Spleen (tissue), 11 donors: ENCODE data around the gene PTPN6. TPM values are rescaled to one million over a fixed set of nuclear protein-coding genes. Genes with fewer than 3 reads are reported as not detected.

Source experiments
- DNase-seq: peaks from one replicate; pipeline ENCODE4 v3.0.0-alpha.2; 2020
- H3K27ac ChIP-seq, 8 donors: fragments of 200-600 bp; sonication (generic) in 7 of 8; 1 replicate in 4 of 8; 2 replicates in 4 of 8; pipeline versions ENCODE4 v1.5.0 to v1.8.0; 2016 to 2021; ENCODE audit warnings: inconsistent platforms in 4 of 8, mild to moderate bottlenecking in 4 of 8, moderate library complexity in 1 of 8
- H3K27me3 ChIP-seq, 7 donors: fragments of 200-600 bp; sonication (generic) in 6 of 7; replicated peaks in 1 of 7; 1 replicate in 4 of 7; 2 replicates in 3 of 7; pipeline versions ENCODE4 v1.5.0 to v1.8.0; 2016 to 2021; ENCODE audit warnings: inconsistent platforms in 3 of 7, mild to moderate bottlenecking in 1 of 7
- H3K36me3 ChIP-seq, 6 donors: fragments of 200-600 bp; sonication (generic) in 5 of 6; 1 replicate in 4 of 6; 2 replicates in 2 of 6; pipeline versions ENCODE4 v1.5.0 to v1.8.0; 2016 to 2021; ENCODE audit warnings: inconsistent platforms in 2 of 6
- H3K4me1 ChIP-seq, 6 donors: fragments of 200-600 bp; sonication (generic) in 5 of 6; 1 replicate in 3 of 6; 2 replicates in 3 of 6; pipeline versions ENCODE4 v1.5.0 to v1.8.0; 2016 to 2021; ENCODE audit warnings: inconsistent platforms in 3 of 6
- H3K4me3 ChIP-seq, 8 donors: fragments of 200-600 bp; sonication (generic) in 7 of 8; 1 replicate in 4 of 8; 2 replicates in 4 of 8; pipeline versions ENCODE4 v1.5.0 to v1.8.0; 2016 to 2021; ENCODE audit warnings: inconsistent platforms in 4 of 8, mild to moderate bottlenecking in 4 of 8, moderate library complexity in 2 of 8
- H3K9me3 ChIP-seq, 8 donors: fragments of 200-600 bp; sonication (generic) in 7 of 8; 1 replicate in 4 of 8; 2 replicates in 4 of 8; pipeline versions ENCODE4 v1.5.0 to v1.8.0; 2016 to 2021; ENCODE audit warnings: inconsistent platforms in 4 of 8
- POLR2A ChIP-seq, 3 donors: fragments of 450-650 bp; IDR thresholded peaks; one replicate each; pipeline ENCODE4 v1.5.1; 2017; ENCODE audit warnings: antibody characterized with exemption in 3 of 3, mild to moderate bottlenecking in 1 of 3
- POLR2AphosphoS5 ChIP-seq, 3 donors: sonication (generic); formaldehyde crosslinking; IDR thresholded peaks; one replicate each; pipeline ENCODE4 v1.5.1; 2017; ENCODE audit warnings: antibody characterized with exemption in 3 of 3
- WGBS, 5 donors: extraction: QIAGEN DNeasy Blood & Tissue Kit in 3 of 5; methylation state at CpG; one replicate each; pipeline versions ENCODE4 v1.1.5 to v1.1.7; 2013 to 2018; 5-methylcytosine and 5-hydroxymethylcytosine counted together
- intact Hi-C: fragments of 100-400 bp; cut with DNase I; formaldehyde crosslinking; loops from one replicate; pipeline ENCODE4 v1.15.0; 2023; ENCODE audit warnings: low total_unique reads
- polyA plus RNA-seq, 3 donors: library from polyadenylated mRNA; stranded (reverse); fragments of 200-250 nt; gene quantifications; one replicate each; pipeline ENCODE4 v1.2.1, GENCODE V29; 2013
- total RNA-seq, 7 donors: library from RNA; depleted of rRNA in 3 of 7; stranded (reverse); fragments of >200 nt in 3 of 7; fragmentation: NEBNext Ultra II Directional in 4 of 7; extraction: Animal tissue kit (Norgen Biotek cat#: 25700) in 4 of 7; gene quantifications; one replicate each; pipeline versions ENCODE4 v1.1.0 to v1.2.1, GENCODE V29; 2016 to 2021
- TF ChIP-seq, protein P1 (sequence below), 11 experiments: fragments of 200-600 bp in 7 of 11; fragments of 450-650 bp in 4 of 11; sonication (generic) in 4 of 11; IDR thresholded peaks in 8 of 11; conservative IDR thresholded peaks in 3 of 11; 1 replicate in 7 of 11; 2 replicates in 4 of 11; pipeline versions ENCODE4 v1.4.0 to v1.8.0; 2016 to 2021; ENCODE audit warnings: antibody characterized with exemption in 11 of 11, inconsistent platforms in 4 of 11, mild to moderate bottlenecking in 1 of 11
- donor health status: healthy with polysubstance abuse.
- donor health status: DM: no; HTN: no; CAD: no; lungs with moderate emphysema.
- donor health status: DM: no; HTN: no; CAD: no.
- donor health status: Bipolar disorder and iron deficiency.
- donor health status: healthy.
- donor health status: DM: no; HTN: no; CAD: no.
- donor health status: DM: yes; HTN: yes; CAD: no.

PTPN6 gene
- total and polyA plus RNA-seq, 10 donors, result 314 to 713 (median 426) TPM

- H3K36me3 ChIP-seq, result peaks cover 0 to 26% (median 0%) of the 10 kb centered on the region in 6 donors
- intact Hi-C loops, result no loop called here
- peaks cover 0 to 39% (median 0%) of the 10 kb centered on the region in 7 donors for H3K27me3 ChIP-seq
- peaks cover 4 to 34% (median 20%) of the 10 kb centered on the region in 6 donors for H3K4me1 ChIP-seq
- DNase-seq, result peak; percentile 66
- no peak for TF ChIP-seq POLR2AphosphoS5 (IDR thresholded peaks at IDR 0.05)
- TF ChIP-seq POLR2A (IDR thresholded peaks at IDR 0.05), result no peak
- TF ChIP-seq, protein P1, sequence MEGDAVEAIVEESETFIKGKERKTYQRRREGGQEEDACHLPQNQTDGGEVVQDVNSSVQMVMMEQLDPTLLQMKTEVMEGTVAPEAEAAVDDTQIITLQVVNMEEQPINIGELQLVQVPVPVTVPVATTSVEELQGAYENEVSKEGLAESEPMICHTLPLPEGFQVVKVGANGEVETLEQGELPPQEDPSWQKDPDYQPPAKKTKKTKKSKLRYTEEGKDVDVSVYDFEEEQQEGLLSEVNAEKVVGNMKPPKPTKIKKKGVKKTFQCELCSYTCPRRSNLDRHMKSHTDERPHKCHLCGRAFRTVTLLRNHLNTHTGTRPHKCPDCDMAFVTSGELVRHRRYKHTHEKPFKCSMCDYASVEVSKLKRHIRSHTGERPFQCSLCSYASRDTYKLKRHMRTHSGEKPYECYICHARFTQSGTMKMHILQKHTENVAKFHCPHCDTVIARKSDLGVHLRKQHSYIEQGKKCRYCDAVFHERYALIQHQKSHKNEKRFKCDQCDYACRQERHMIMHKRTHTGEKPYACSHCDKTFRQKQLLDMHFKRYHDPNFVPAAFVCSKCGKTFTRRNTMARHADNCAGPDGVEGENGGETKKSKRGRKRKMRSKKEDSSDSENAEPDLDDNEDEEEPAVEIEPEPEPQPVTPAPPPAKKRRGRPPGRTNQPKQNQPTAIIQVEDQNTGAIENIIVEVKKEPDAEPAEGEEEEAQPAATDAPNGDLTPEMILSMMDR (IDR thresholded peaks at IDR 0.05 in 8 of 11, conservative IDR thresholded peaks at IDR 0.05 in 3 of 11), result no peak
- no peaks in the 10 kb centered on the region for H3K9me3 ChIP-seq
- peak overlapping the region in 2 of 8 donors; percentile 62 to 90 for H3K4me3 ChIP-seq
- 71 to 90% (median 83%) methylated on average over 8 to 14 of the region's 14 CpGs for WGBS, 5 donors
- H3K27ac ChIP-seq, result peak overlapping the region in 2 of 8 donors; percentile 83
Observed at GRCh38 chr12:6915789-6916285, 35.3 kb upstream of the PTPN6 start.

GRCh38 chr12:6916426-6917200 lies 34.5 kb upstream of the PTPN6 start:
- H3K4me1 ChIP-seq, result peaks cover 4 to 37% (median 20%) of the 10 kb centered on the region in 6 donors
- H3K4me3 ChIP-seq, result no peak overlapping the region
- no peaks in the 10 kb centered on the region for H3K9me3 ChIP-seq
- intact Hi-C loops, result no loop called here
- 90 to 95% (median 93%) methylated on average over 11 of the region's 11 CpGs for WGBS, 5 donors
- H3K27me3 ChIP-seq, result peaks cover 0 to 39% (median 0%) of the 10 kb centered on the region in 7 donors
- peak; percentile 67 for DNase-seq
- TF ChIP-seq POLR2AphosphoS5 (IDR thresholded peaks at IDR 0.05) (no peak), POLR2A (IDR thresholded peaks at IDR 0.05) (no peak)
- TF ChIP-seq, protein P1 (IDR thresholded peaks at IDR 0.05 in 8 of 11, conservative IDR thresholded peaks at IDR 0.05 in 3 of 11), result no peak
- H3K36me3 ChIP-seq, result peaks cover 0 to 28% (median 3%) of the 10 kb centered on the region in 6 donors
- H3K27ac ChIP-seq, result no peak overlapping the region

- H3K36me3 ChIP-seq, result peaks cover 0 to 31% (median 3%) of the 10 kb centered on the region in 6 donors
- intact Hi-C loops, result no loop called here
- peaks cover 4 to 48% (median 31%) of the 10 kb centered on the region in 6 donors for H3K4me1 ChIP-seq
- H3K9me3 ChIP-seq, result no peaks in the 10 kb centered on the region
- DNase-seq, result peak; percentile 49
- no peak for TF ChIP-seq POLR2A (IDR thresholded peaks at IDR 0.05)
- H3K4me3 ChIP-seq, result no peak overlapping the region
- H3K27me3 ChIP-seq, result peaks cover 0 to 33% (median 0%) of the 10 kb centered on the region in 7 donors
- H3K27ac ChIP-seq, result no peak overlapping the region
- WGBS, 5 donors, result 83 to 90% (median 87%) methylated on average over 14 of the region's 14 CpGs
Observed at GRCh38 chr12:6917491-6918231, 33.5 kb upstream of the PTPN6 start.

DNA sequence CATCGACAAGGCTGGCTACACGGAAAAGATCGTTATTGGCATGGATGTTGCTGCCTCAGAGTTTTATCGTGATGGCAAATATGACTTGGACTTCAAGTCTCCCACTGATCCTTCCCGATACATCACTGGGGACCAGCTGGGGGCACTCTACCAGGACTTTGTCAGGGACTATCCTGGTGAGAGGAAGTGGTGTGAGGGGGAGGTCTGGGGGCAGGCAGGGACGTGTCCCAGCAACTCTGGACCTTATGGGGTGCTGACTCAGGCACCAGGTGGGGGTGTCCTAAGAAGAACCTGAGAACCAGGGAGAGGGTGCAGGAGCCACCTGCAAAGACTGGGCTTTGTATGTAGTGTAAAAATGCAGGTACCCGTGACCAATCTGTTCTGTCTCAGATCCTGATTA lies 31.6 kb upstream of the PTPN6 start:
- no peaks in the 10 kb centered on the region for H3K9me3 ChIP-seq
- WGBS, 5 donors, result 63 to 73% (median 65%) methylated on average over 7 of the region's 7 CpGs
- H3K4me1 ChIP-seq, result peaks cover 2 to 52% (median 41%) of the 10 kb centered on the region in 6 donors
- intact Hi-C loops, result no loop called here
- H3K4me3 ChIP-seq, result no peak overlapping the region
- H3K36me3 ChIP-seq, result peaks cover 0 to 31% (median 3%) of the 10 kb centered on the region in 6 donors
- DNase-seq, result peak; percentile 50
- H3K27ac ChIP-seq, result peak overlapping the region in 1 of 8 donors; percentile 27
- TF ChIP-seq POLR2AphosphoS5 (IDR thresholded peaks at IDR 0.05) (no peak), POLR2A (IDR thresholded peaks at IDR 0.05) (no peak)
- TF ChIP-seq, protein P1 (IDR thresholded peaks at IDR 0.05 in 8 of 11, conservative IDR thresholded peaks at IDR 0.05 in 3 of 11), result no peak
- peaks cover 0 to 13% (median 0%) of the 10 kb centered on the region in 7 donors for H3K27me3 ChIP-seq
